MM.1S (cell line): ENCODE results near the gene MGAT5.

ENCODE experiments used
- DNase-seq: peaks from one replicate; pipeline ENCODE4 v3.0.0-alpha.2; 2015
- H2AFZ ChIP-seq: fragments of 300-600 bp; sonication (generic); 2 replicates; pipeline ENCODE4 v1.6.0; 2016; ENCODE audit warnings: antibody characterized with exemption, low read length
- H3F3A ChIP-seq: fragments of 300-600 bp; sonication (generic); 2 replicates; pipeline ENCODE4 v1.6.1; 2016; ENCODE audit warnings: mild to moderate bottlenecking, antibody characterized with exemption, low read length, moderate library complexity, mixed read lengths; ENCODE audit not compliant: insufficient read depth
- H3K27ac ChIP-seq: fragments of 300-600 bp; sonication (generic); 2 replicates; pipeline ENCODE4 v1.5.1; 2016; ENCODE audit warnings: mild to moderate bottlenecking, low read length
- H3K27me3 ChIP-seq: fragments of 300-600 bp; sonication (generic); replicated peaks from 2 replicates; pipeline ENCODE4 v1.6.0; 2016; ENCODE audit warnings: low read length; ENCODE audit not compliant: insufficient read depth
- H3K36me3 ChIP-seq: fragments of 300-600 bp; sonication (generic); replicated peaks from 2 replicates; pipeline ENCODE4 v1.6.1; 2016; ENCODE audit warnings: mild to moderate bottlenecking, low read length, mixed read lengths; ENCODE audit not compliant: insufficient read depth
- H3K4me1 ChIP-seq: fragments of 300-600 bp; sonication (generic); 2 replicates; pipeline ENCODE4 v1.6.1; 2016; ENCODE audit warnings: low read length, mixed read lengths
- H3K4me2 ChIP-seq: fragments of 300-600 bp; sonication (generic); 2 replicates; pipeline ENCODE4 v1.6.0; 2016; ENCODE audit warnings: low read depth, low read length
- H3K4me3 ChIP-seq: fragments of 300-600 bp; sonication (generic); 2 replicates; pipeline ENCODE4 v1.5.1; 2016; ENCODE audit warnings: low read length, mixed read lengths
- H3K79me2 ChIP-seq: fragments of 300-600 bp; sonication (generic); 2 replicates; pipeline ENCODE4 v1.6.1; 2016; ENCODE audit warnings: mixed run types, low read length, mixed read lengths
- H3K9ac ChIP-seq: fragments of 300-600 bp; sonication (generic); 2 replicates; pipeline ENCODE4 v1.6.1; 2016; ENCODE audit warnings: low read length, mixed read lengths
- H3K9me2 ChIP-seq: fragments of 300-600 bp; sonication (generic); replicated peaks from 2 replicates; pipeline ENCODE4 v1.6.1; 2016; ENCODE audit warnings: mild to moderate bottlenecking, low read length, mixed read lengths; ENCODE audit not compliant: insufficient read depth
- H3K9me3 ChIP-seq: fragments of 300-600 bp; sonication (generic); replicated peaks from 2 replicates; pipeline ENCODE4 v1.6.1; 2016; ENCODE audit warnings: mild to moderate bottlenecking, low read length, mixed read lengths; ENCODE audit not compliant: insufficient read depth
- H4K20me1 ChIP-seq: fragments of 300-600 bp; sonication (generic); 2 replicates; pipeline ENCODE4 v1.6.1; 2016; ENCODE audit warnings: mild to moderate bottlenecking, low read length, moderate library complexity, mixed read lengths; ENCODE audit not compliant: insufficient read depth
- EZH2 ChIP-seq: fragments of 300-600 bp; sonication (generic); optimal IDR thresholded peaks from 2 replicates; pipeline ENCODE3; 2017; ENCODE audit warnings: low read depth, mild to moderate bottlenecking, antibody characterized with exemption, low read length, mixed read lengths
- EZH2phosphoT487 ChIP-seq: fragments of 300-600 bp; sonication (generic); IDR thresholded peaks from 2 replicates; pipeline ENCODE4 v1.6.1; 2018; ENCODE audit warnings: antibody characterized with exemption, low read length
- TF ChIP-seq, protein P1 (sequence below): fragments of 300-600 bp; sonication (generic); IDR thresholded peaks from 2 replicates; pipeline ENCODE4 v1.5.1; 2016; ENCODE audit warnings: antibody characterized with exemption, low read length, mixed read lengths

MGAT5 gene

DNA sequence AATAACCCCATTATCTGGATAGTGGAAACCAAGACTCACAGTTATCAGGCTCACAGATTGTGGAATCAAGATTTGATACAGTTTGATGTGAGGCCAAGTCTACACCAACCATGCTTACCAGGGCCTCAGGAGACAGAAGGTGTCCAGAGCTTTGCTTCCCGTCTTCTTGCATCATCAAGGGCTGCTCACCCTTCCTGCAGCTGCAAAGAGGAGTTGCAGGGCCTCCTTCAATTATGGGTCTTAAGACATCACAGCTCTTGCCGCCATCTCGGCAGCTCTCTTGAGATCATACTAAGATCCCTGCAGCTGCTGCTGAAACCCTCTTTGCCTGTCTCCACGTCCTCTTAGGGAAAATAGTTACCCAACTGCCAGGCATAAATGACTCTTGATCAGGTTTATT is 176.0 kb downstream of the MGAT5 start:
- TF ChIP-seq EZH2 (no peak), EZH2phosphoT487 (no peak)
- TF ChIP-seq, protein P1, sequence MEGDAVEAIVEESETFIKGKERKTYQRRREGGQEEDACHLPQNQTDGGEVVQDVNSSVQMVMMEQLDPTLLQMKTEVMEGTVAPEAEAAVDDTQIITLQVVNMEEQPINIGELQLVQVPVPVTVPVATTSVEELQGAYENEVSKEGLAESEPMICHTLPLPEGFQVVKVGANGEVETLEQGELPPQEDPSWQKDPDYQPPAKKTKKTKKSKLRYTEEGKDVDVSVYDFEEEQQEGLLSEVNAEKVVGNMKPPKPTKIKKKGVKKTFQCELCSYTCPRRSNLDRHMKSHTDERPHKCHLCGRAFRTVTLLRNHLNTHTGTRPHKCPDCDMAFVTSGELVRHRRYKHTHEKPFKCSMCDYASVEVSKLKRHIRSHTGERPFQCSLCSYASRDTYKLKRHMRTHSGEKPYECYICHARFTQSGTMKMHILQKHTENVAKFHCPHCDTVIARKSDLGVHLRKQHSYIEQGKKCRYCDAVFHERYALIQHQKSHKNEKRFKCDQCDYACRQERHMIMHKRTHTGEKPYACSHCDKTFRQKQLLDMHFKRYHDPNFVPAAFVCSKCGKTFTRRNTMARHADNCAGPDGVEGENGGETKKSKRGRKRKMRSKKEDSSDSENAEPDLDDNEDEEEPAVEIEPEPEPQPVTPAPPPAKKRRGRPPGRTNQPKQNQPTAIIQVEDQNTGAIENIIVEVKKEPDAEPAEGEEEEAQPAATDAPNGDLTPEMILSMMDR = no peak
- peaks cover 10% of the 10 kb centered on the region for H3K36me3 ChIP-seq

DNA sequence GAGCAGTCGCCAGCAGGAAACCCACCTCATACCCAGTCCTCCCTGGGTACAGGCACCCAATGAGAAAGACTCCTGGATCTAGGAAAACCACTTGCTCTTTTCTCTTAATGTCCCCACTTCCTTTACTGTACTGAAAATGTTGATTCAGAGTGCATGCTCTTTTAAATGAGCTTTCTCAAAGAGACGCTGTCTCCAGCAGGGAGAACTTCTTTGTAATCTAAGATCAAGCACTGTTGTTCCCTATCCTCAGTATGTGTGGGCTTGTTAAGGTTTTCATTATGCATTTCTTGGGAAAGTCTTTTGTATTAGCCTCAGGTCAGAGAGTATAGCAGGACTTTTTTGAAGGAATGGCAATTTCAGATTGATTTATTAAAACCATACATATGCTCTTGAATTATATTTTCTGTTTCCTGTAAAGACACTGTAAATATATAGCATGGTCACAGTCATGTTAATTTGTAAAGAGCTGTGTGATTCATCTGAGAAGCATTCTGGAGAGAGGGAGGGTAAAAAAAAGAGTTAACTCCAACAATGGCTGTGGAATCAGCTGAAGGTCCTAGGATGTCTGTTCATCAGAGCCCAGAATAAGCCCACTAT is 178.1 kb downstream of the MGAT5 start:
- no peaks in the 10 kb centered on the region for H3K9me3 ChIP-seq
- H3K4me3 ChIP-seq = no peak overlapping the region
- no peak overlapping the region for H3K9ac ChIP-seq
- peaks cover 10% of the 10 kb centered on the region for H3K36me3 ChIP-seq
- H3F3A ChIP-seq = no peaks in the 10 kb centered on the region
- H4K20me1 ChIP-seq = no peaks in the 10 kb centered on the region
- H3K27me3 ChIP-seq = no peaks in the 10 kb centered on the region
- DNase-seq = no peak
- no peak overlapping the region for H3K4me2 ChIP-seq
- H3K9me2 ChIP-seq = no peaks in the 10 kb centered on the region
- no peaks in the 10 kb centered on the region for H3K4me1 ChIP-seq
- H2AFZ ChIP-seq = no peak overlapping the region
- no peaks in the 10 kb centered on the region for H3K79me2 ChIP-seq
- H3K27ac ChIP-seq = no peak overlapping the region
- TF ChIP-seq EZH2 (no peak), EZH2phosphoT487 (no peak)
- TF ChIP-seq, protein P1 = no peak

More for the DNA sequence above, 176.0 kb downstream of the MGAT5 start:
- no peaks in the 10 kb centered on the region for H3K79me2 ChIP-seq
- H3F3A ChIP-seq = no peaks in the 10 kb centered on the region
- H4K20me1 ChIP-seq = no peaks in the 10 kb centered on the region
- no peak overlapping the region for H3K4me2 ChIP-seq
- no peak overlapping the region for H3K27ac ChIP-seq
- no peak overlapping the region for H2AFZ ChIP-seq
- H3K9ac ChIP-seq = no peak overlapping the region
- H3K9me2 ChIP-seq = no peaks in the 10 kb centered on the region
- H3K27me3 ChIP-seq = no peaks in the 10 kb centered on the region
- DNase-seq = no peak
- no peaks in the 10 kb centered on the region for H3K9me3 ChIP-seq
- H3K4me3 ChIP-seq = no peak overlapping the region
- no peaks in the 10 kb centered on the region for H3K4me1 ChIP-seq

DNA sequence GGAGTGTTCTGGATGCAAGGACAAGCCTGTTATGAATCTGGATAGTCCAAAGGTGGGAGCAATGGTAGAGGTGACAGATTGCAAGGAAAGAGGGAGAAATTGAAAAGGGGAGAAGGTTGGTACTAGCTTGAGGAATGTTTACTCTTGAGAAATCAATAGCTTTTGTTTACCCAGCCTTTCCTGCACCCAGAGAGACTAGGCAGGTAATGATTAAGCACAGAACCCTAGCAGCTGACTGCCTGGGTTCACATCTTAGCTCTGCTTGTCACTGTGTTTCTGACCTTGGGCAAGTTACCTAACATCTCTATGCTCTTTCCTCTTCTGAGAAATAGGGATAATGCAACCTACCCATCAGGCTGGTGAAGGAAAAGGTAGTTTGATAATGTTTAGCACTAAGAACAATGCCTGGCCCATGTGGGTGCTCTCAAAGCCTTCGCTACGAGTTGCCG is 178.6 kb downstream of the MGAT5 start:
- no peak overlapping the region for H3K27ac ChIP-seq

More for the DNA sequence above, 178.6 kb downstream of the MGAT5 start:
- no peak overlapping the region for H2AFZ ChIP-seq
- H3K9me3 ChIP-seq = no peaks in the 10 kb centered on the region
- H3K9ac ChIP-seq = no peak overlapping the region
- no peak for TF ChIP-seq EZH2phosphoT487
- no peak for TF ChIP-seq EZH2
- TF ChIP-seq, protein P1 = no peak
- no peaks in the 10 kb centered on the region for H3K27me3 ChIP-seq
- no peaks in the 10 kb centered on the region for H3K4me1 ChIP-seq
- H3K4me2 ChIP-seq = no peak overlapping the region
- peaks cover 9% of the 10 kb centered on the region for H3K36me3 ChIP-seq
- DNase-seq = no peak
- no peaks in the 10 kb centered on the region for H4K20me1 ChIP-seq
- no peaks in the 10 kb centered on the region for H3K79me2 ChIP-seq
- no peaks in the 10 kb centered on the region for H3F3A ChIP-seq
- H3K4me3 ChIP-seq = no peak overlapping the region
- no peaks in the 10 kb centered on the region for H3K9me2 ChIP-seq
